MM.1S (cell line): ENCODE results near the gene RAB25.
A peak's percentile ranks its signal among the peaks of the same experiment; 100 is the strongest.

Source experiments
- DNase-seq: peaks from one replicate; pipeline ENCODE4 v3.0.0-alpha.2; 2015
- H2AFZ ChIP-seq: fragments of 300-600 bp; sonication (generic); 2 replicates; pipeline ENCODE4 v1.6.0; 2016; ENCODE audit warnings: antibody characterized with exemption, low read length
- H3F3A ChIP-seq: fragments of 300-600 bp; sonication (generic); 2 replicates; pipeline ENCODE4 v1.6.1; 2016; ENCODE audit warnings: mild to moderate bottlenecking, antibody characterized with exemption, low read length, moderate library complexity, mixed read lengths; ENCODE audit not compliant: insufficient read depth
- H3K27ac ChIP-seq: fragments of 300-600 bp; sonication (generic); 2 replicates; pipeline ENCODE4 v1.5.1; 2016; ENCODE audit warnings: mild to moderate bottlenecking, low read length
- H3K27me3 ChIP-seq: fragments of 300-600 bp; sonication (generic); replicated peaks from 2 replicates; pipeline ENCODE4 v1.6.0; 2016; ENCODE audit warnings: low read length; ENCODE audit not compliant: insufficient read depth
- H3K36me3 ChIP-seq: fragments of 300-600 bp; sonication (generic); replicated peaks from 2 replicates; pipeline ENCODE4 v1.6.1; 2016; ENCODE audit warnings: mild to moderate bottlenecking, low read length, mixed read lengths; ENCODE audit not compliant: insufficient read depth
- H3K4me1 ChIP-seq: fragments of 300-600 bp; sonication (generic); 2 replicates; pipeline ENCODE4 v1.6.1; 2016; ENCODE audit warnings: low read length, mixed read lengths
- H3K4me2 ChIP-seq: fragments of 300-600 bp; sonication (generic); 2 replicates; pipeline ENCODE4 v1.6.0; 2016; ENCODE audit warnings: low read depth, low read length
- H3K4me3 ChIP-seq: fragments of 300-600 bp; sonication (generic); 2 replicates; pipeline ENCODE4 v1.5.1; 2016; ENCODE audit warnings: low read length, mixed read lengths
- H3K79me2 ChIP-seq: fragments of 300-600 bp; sonication (generic); 2 replicates; pipeline ENCODE4 v1.6.1; 2016; ENCODE audit warnings: mixed run types, low read length, mixed read lengths
- H3K9ac ChIP-seq: fragments of 300-600 bp; sonication (generic); 2 replicates; pipeline ENCODE4 v1.6.1; 2016; ENCODE audit warnings: low read length, mixed read lengths
- H3K9me2 ChIP-seq: fragments of 300-600 bp; sonication (generic); replicated peaks from 2 replicates; pipeline ENCODE4 v1.6.1; 2016; ENCODE audit warnings: mild to moderate bottlenecking, low read length, mixed read lengths; ENCODE audit not compliant: insufficient read depth
- H3K9me3 ChIP-seq: fragments of 300-600 bp; sonication (generic); replicated peaks from 2 replicates; pipeline ENCODE4 v1.6.1; 2016; ENCODE audit warnings: mild to moderate bottlenecking, low read length, mixed read lengths; ENCODE audit not compliant: insufficient read depth
- H4K20me1 ChIP-seq: fragments of 300-600 bp; sonication (generic); 2 replicates; pipeline ENCODE4 v1.6.1; 2016; ENCODE audit warnings: mild to moderate bottlenecking, low read length, moderate library complexity, mixed read lengths; ENCODE audit not compliant: insufficient read depth
- CTCF ChIP-seq: fragments of 300-600 bp; sonication (generic); IDR thresholded peaks from 2 replicates; pipeline ENCODE4 v1.5.1; 2016; ENCODE audit warnings: antibody characterized with exemption, low read length, mixed read lengths
- EZH2 ChIP-seq: fragments of 300-600 bp; sonication (generic); optimal IDR thresholded peaks from 2 replicates; pipeline ENCODE3; 2017; ENCODE audit warnings: low read depth, mild to moderate bottlenecking, antibody characterized with exemption, low read length, mixed read lengths
- EZH2phosphoT487 ChIP-seq: fragments of 300-600 bp; sonication (generic); IDR thresholded peaks from 2 replicates; pipeline ENCODE4 v1.6.1; 2018; ENCODE audit warnings: antibody characterized with exemption, low read length

RAB25 gene

DNA sequence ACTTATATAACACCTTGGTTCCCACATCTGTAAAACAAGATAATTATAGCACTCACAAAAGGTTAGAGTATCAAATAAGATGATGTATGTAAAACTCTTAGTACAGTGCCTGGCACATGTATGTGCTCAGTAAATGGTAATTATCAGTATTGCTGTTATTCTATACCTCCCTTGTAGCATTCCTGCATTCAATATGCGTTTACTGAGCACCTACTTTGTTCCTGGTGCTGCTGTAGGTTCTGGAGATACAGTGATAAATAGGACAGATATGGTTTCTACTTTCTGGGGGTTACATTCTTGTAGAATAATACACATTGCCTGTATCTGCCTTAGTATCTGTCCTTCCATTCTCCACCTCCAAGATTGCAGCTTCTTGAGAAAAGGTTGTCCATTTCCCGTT, 39.0 kb upstream of the RAB25 start:
- H3K9me3 ChIP-seq: no peaks in the 10 kb centered on the region
- TF ChIP-seq EZH2 (no peak), EZH2phosphoT487 (no peak), CTCF (no peak)

GRCh38 chr1:156024801-156025200, 36.2 kb upstream of the RAB25 start:
- DNase-seq: no peak
- Histone ChIP-seq H3K4me1 (no peaks in the 10 kb centered on the region), H3K36me3 (no peaks in the 10 kb centered on the region), H3K27ac (no peak overlapping the region), H4K20me1 (no peaks in the 10 kb centered on the region), H3K79me2 (peaks cover 10% of the 10 kb centered on the region), H3K27me3 (no peaks in the 10 kb centered on the region), H2AFZ (no peak overlapping the region), H3K4me2 (no peak overlapping the region), H3K9me3 (no peaks in the 10 kb centered on the region), H3F3A (no peaks in the 10 kb centered on the region), H3K9ac (no peak overlapping the region), H3K9me2 (no peaks in the 10 kb centered on the region), H3K4me3 (no peak overlapping the region)
- TF ChIP-seq EZH2phosphoT487 (no peak), CTCF (no peak), EZH2 (no peak)

More for the DNA sequence above, 39.0 kb upstream of the RAB25 start:
- no peaks in the 10 kb centered on the region for H4K20me1 ChIP-seq
- H3K36me3 ChIP-seq: peaks cover 3% of the 10 kb centered on the region; the same call in 1 of the 2 replicates
- H3F3A ChIP-seq: 0 out of 2 replicates have a peak, but pooled peaks cover 4% of the 10 kb centered on the region
- peaks cover 7% of the 10 kb centered on the region; the same call in 1 of the 2 replicates for H3K4me1 ChIP-seq
- H3K9ac ChIP-seq: no peak overlapping the region
- no peaks in the 10 kb centered on the region for H3K27me3 ChIP-seq
- H2AFZ ChIP-seq: no peak overlapping the region
- no peak overlapping the region for H3K4me3 ChIP-seq
- H3K27ac ChIP-seq: no peak overlapping the region
- H3K79me2 ChIP-seq: peaks cover 38% of the 10 kb centered on the region
- DNase-seq: no peak
- no peaks in the 10 kb centered on the region for H3K9me2 ChIP-seq
- H3K4me2 ChIP-seq: no peak overlapping the region

DNA sequence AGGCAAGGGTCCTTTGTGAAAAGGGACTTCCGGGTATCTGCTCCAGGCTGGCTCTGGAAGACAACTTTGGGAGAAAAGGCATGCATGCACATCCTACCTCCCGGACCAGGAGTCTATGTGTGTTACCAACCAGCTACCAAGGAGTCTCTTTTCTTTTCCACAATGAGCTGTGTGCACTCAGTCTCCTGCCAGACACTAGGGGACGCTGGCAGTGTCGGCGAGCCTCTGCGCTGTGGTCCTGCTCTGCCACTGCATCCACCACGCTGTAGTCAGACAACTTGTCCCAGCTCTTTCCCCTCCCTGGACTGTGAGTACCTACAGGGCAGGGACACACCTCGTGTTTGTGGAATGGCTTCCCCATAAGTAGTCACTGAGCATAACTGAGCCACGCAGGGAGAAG, 35.1 kb upstream of the RAB25 start:
- H3K27me3 ChIP-seq: no peaks in the 10 kb centered on the region
- H3F3A ChIP-seq: no peaks in the 10 kb centered on the region
- H3K79me2 ChIP-seq: no peaks in the 10 kb centered on the region
- peak; percentile 42 for TF ChIP-seq CTCF
- TF ChIP-seq EZH2: no peak
- TF ChIP-seq EZH2phosphoT487: no peak
- no peak for DNase-seq
- no peaks in the 10 kb centered on the region for H3K9me3 ChIP-seq
- no peaks in the 10 kb centered on the region for H3K4me1 ChIP-seq
- no peak overlapping the region for H3K9ac ChIP-seq
- H3K4me3 ChIP-seq: no peak overlapping the region
- no peak overlapping the region for H3K4me2 ChIP-seq
- H2AFZ ChIP-seq: no peak overlapping the region
- no peak overlapping the region for H3K27ac ChIP-seq
- H4K20me1 ChIP-seq: no peaks in the 10 kb centered on the region
- no peaks in the 10 kb centered on the region for H3K9me2 ChIP-seq
- no peaks in the 10 kb centered on the region for H3K36me3 ChIP-seq
